ENCODE results near the gene SP6.

SP6 gene

DNA sequence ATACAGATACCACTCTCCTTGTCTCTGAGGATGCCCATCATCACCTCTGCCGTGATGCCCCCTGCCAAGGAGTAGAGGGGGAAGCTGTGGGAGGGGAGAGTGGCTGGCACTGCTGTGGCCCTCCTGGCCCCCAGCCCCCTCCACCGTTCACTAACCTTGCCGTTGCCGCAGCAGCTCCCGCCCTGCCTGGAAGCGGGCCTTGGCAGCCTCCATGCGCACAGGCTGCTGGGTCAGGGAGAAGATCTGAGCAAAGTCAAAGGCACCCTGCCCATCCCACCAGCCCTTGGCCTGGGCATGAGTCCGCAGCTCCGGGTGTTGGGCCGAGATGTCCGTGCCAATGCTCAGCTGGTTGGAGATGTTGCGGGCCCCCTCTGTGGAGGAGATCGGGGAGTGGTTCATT, 12.3 kb downstream of the SP6 start:
- no peak for DNase-seq (ENCODE audit: low read depth in 2 of 3, low spot score in 1 of 3)

DNA sequence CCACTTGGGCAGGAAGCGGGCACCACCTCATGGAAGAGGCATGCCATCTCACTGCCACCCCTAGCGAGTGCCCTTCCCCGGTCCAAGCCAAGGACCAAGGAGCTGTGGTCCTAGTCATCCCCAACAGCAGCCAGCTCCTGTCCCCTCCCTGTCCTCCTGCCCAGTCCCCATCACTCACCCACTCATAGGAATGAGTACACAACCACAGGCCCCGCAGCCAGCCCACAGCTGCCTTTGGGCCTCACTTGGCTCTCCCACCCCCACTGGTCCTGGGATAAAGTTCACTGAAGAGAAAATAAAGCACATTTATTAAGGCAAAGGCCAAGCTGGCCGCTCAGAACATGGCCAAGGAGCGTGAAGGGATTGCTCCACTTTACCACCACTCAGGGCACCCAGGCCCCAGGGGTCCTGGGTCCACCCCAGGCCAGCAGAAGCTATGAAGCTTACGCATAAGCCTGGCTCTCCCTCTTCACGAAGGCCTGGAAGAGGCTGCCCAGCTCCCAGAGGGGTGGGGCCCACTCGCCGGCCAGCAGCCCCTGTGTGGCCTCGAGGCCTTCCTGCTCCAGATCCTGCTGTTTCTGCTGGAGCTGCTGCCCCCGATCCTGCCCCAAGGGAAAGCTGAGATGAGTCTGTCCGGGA, 13.4 kb downstream of the SP6 start:
- DNase-seq (ENCODE audit: low read depth in 2 of 3, low spot score in 1 of 3): no peak

- no peak for DNase-seq (ENCODE audit: low read depth in 2 of 3, low spot score in 1 of 3)
Measured at GRCh38 chr17:47836601-47837000, 14.4 kb downstream of the SP6 start.

- DNase-seq (ENCODE audit: low read depth in 2 of 3, low spot score in 1 of 3): no peak
Measured at GRCh38 chr17:47834756-47835155, 16.2 kb downstream of the SP6 start.

GRCh38 chr17:47831934-47832327, 19.0 kb downstream of the SP6 start:
- DNase-seq (ENCODE audit: low read depth in 2 of 3, low spot score in 1 of 3): no peak

- peak; percentile 82 to 91 (median 89) for DNase-seq (ENCODE audit: low read depth in 2 of 3, low spot score in 1 of 3)
Measured at GRCh38 chr17:47831003-47831933, 19.7 kb downstream of the SP6 start, which contains the start of the genes LRRC46 and MRPL10. Gene LRRC46 (plus strand): TSS chr17:47831670. CDS start chr17:47831990, 320 bp downstream. Gene MRPL10 (minus strand): TSS chr17:47831541. CDS start chr17:47831511, 30 bp downstream.

DNA sequence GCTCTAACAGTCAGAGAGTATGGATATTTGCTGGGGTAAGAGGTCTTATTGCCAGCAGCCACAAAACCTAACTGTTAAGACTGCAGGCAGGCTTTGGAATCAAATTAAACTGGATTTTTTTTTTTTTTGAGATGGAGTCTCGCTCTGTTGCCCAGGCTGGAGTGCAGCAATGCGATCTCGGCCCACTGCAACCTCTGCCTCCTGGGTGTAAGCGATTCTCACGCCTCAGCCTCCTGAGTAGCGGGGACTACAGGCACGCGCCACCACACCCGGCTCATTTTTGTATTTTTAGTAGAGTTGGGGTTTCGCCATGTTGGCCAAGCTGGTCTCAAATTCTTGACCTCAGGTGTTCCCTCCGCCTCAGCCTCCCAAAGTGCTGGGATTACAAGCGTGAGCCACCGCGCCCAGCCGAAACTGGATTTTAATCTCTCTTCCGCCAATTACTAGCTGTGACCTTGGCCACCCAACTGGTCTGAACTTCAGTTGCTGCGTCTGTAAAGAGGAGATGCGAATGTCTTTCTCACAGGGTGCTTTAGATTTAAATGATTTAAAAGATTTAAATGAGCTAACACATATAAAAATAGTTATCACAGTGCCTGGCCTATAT, 20.5 kb downstream of the SP6 start:
- DNase-seq (ENCODE audit: low read depth in 2 of 3, low spot score in 1 of 3): no peak

- DNase-seq (ENCODE audit: low read depth in 2 of 3, low spot score in 1 of 3): no peak
Measured at GRCh38 chr17:47829870-47830269, 21.1 kb downstream of the SP6 start.

DNA sequence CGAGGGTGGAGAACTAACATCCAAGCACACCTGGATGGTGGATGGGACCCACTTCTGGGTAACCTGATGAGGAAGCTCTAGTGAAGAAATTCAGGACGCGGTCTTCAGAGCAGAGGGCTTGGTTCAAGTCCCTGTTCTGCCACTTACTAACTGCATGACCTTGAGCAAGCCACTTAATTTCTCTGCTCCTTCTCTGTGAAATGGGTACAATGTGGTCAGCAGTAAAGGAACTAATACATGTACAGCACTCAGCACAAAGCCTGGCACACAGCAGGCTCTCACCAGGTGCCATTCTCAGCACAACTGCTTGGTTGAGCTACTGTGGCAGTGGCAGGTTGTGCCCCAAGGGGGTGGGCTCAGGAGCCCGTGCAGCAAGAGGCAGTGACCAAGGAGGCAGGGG, 27.4 kb downstream of the SP6 start:
- no peak for DNase-seq (ENCODE audit: low read depth in 2 of 3, low spot score in 1 of 3)

DNA sequence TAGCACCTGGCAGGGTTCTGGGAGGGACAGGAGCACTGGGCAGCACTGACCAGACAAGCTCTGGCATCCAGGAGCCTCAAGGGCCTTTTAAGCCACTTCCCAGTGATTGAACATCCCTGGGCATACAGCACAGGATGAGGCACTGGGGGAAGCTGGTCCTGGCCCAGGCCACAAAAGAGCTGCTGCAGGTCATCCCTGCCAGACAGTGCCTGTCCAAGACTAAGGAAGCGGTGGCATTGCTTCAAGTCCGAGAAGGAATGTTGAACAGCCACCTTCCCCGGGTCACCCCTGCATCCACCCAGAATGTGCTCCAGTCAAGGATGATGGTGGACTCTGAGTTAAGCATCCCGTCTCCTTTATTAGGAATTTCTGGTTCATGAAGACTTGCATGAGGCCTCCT, 28.2 kb downstream of the SP6 start:
- no peak for DNase-seq (ENCODE audit: low read depth in 2 of 3, low spot score in 1 of 3)

GRCh38 chr17:47821424-47822391, 29.3 kb downstream of the SP6 start, which contains the start of gene OSBPL7:
Gene OSBPL7 (minus strand): TSS chr17:47821794. CDS start chr17:47820278, 1,516 bp downstream.
- DNase-seq (ENCODE audit: low read depth in 2 of 3, low spot score in 1 of 3): peak; percentile 41 to 61 (median 52)

- DNase-seq (ENCODE audit: low read depth in 2 of 3, low spot score in 1 of 3): no peak
Measured at GRCh38 chr17:47821031-47821423, 29.9 kb downstream of the SP6 start.

- DNase-seq (ENCODE audit: low read depth in 2 of 3, low spot score in 1 of 3): no peak
Measured at GRCh38 chr17:47820033-47820789, 30.8 kb downstream of the SP6 start.

GRCh38 chr17:47819475-47819874, 31.5 kb downstream of the SP6 start:
- DNase-seq (ENCODE audit: low read depth in 2 of 3, low spot score in 1 of 3): no peak

GRCh38 chr17:47818002-47818695, 32.8 kb downstream of the SP6 start:
- no peak for DNase-seq (ENCODE audit: low read depth in 2 of 3, low spot score in 1 of 3)

DNA sequence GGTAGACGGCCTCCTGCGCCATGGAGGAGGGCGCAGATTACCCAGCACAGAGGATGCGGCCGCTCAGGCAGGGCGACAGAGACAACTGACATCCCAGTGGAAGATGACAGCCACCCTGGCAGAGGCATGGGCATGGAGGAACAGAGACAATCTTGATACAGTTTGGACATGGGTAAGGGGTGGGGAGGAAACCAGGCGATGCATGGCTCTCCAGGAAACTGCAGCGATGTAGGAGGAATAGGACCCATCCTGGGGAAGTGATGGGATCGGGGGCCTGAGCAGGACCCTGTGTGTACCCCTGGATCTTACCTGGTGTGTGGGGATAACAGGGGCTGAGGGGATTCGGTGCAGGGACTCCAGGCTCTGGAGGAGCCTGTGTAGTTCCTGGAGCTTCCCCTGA, 34.0 kb downstream of the SP6 start:
- no peak for DNase-seq (ENCODE audit: low read depth in 2 of 3, low spot score in 1 of 3)

DNA sequence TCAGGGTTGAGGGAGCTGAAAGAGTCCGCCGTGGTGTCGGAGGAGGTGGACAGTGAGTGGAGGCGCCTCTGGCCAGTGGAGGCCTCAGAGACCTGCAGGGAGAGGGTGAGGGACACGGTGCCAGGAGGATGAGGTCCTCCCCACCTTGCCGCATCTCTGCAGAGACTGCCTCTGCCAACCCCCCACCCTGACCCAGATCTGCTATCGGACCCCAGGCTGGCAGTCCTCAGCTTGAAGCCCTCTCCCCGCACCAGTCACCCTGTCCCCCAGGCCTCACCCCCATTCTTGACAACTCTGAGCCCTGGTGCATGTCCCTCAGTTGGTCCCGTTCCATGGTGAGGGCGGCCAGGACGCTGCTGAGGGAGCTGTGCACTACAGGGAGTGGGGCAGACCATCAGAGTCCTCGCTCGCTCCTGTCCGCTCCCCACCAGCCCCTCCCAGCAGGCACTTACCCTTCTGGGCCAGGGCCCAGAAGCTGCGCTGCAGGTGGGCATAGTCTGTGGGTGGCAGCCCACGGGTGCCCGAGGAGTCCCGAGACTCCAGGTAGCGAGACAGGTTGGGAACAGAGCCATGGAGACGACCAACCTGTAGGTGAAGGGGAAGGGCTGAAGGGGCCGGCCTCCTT, 34.7 kb downstream of the SP6 start:
- no peak for DNase-seq (ENCODE audit: low read depth in 2 of 3, low spot score in 1 of 3)

DNA sequence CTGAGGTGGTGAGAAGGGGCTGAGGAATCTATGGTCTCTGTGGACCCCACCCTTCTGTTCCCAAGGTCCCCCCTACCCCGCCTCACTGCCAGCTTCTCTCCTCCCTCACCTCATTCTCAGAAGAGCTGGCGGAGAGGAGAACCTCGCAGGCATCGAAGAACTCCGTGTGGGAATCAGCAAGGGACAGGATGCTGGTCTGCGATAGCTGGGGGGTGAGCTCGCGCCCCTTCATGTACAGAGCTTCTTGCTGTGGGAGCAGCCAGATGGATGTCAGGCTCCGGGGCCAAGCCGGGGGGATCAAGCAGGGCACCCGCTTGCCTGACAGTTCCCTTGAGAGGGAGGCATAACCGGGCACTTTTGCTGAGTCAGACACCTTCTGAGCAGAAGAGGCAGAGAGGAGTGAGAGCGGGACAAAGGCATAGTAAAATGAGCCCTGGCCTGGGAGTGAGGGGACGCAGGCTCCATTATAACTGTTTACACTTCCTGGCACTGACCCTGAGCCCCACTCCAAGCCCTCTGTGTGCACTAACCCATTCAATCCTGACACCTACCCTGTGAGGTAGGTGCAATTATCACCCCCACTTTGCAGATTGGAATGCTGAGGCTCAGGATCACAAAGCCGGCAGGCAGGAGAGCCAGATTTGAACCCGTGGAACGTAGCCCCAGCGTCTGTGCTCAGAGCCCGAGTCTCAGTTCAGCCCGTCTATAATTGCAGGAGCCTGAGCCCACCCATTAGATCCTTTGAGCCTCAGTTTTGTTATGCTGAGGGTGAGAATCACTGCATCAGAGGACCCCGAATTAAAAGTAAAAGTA, 35.7 kb downstream of the SP6 start:
- DNase-seq (ENCODE audit: low read depth in 2 of 3, low spot score in 1 of 3): no peak
